ENCODE measurements around the gene PUM2. TPM values are rescaled to one million over a fixed set of nuclear protein-coding genes. Genes with fewer than 3 reads are reported as not detected.

PUM2 gene
- total RNA-seq, 4 donors from 2014 or later: 61.5 to 140 (median 98.0) TPM

GRCh38 chr2:20357638-20358389 lies 7.2 kb upstream of the PUM2 start:
- no peak for ATAC-seq
- no peak overlapping the region for H3K27ac ChIP-seq
- WGBS, 2 donors (ENCODE audit: low coverage in 1 of 2): 89 to 92% methylated on average over 8 to 13 of the region's 13 CpGs

DNA sequence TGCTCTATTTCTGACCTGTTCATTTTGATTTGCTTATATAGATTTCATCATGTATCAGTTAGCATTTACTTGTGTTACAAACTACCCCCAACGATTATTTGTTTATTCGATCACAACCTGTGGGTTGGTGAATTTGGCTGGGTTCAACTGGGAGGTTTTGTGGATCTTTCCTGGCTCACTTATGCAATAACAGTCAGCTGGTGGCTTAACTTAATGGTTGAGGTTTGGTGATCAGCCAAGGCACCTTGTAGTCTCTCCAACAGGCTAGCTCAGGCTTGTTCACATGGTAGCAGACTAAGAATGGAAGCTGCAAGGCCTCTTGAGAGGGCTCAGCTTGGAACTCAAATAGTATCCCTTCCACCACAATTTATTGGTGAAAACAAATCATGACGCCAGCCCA lies 5.4 kb upstream of the PUM2 start:
- Histone ChIP-seq H3K27me3 (no peaks in the 10 kb centered on the region), H3K27ac (no peak overlapping the region), H3K36me3 (no peaks in the 10 kb centered on the region), H3K4me3 (no peak overlapping the region), H3K4me1 (peaks cover 4 to 32% (median 6%) of the 10 kb centered on the region in 3 donors), H3K9me3 (no peaks in the 10 kb centered on the region)
- TF ChIP-seq, protein P1, sequence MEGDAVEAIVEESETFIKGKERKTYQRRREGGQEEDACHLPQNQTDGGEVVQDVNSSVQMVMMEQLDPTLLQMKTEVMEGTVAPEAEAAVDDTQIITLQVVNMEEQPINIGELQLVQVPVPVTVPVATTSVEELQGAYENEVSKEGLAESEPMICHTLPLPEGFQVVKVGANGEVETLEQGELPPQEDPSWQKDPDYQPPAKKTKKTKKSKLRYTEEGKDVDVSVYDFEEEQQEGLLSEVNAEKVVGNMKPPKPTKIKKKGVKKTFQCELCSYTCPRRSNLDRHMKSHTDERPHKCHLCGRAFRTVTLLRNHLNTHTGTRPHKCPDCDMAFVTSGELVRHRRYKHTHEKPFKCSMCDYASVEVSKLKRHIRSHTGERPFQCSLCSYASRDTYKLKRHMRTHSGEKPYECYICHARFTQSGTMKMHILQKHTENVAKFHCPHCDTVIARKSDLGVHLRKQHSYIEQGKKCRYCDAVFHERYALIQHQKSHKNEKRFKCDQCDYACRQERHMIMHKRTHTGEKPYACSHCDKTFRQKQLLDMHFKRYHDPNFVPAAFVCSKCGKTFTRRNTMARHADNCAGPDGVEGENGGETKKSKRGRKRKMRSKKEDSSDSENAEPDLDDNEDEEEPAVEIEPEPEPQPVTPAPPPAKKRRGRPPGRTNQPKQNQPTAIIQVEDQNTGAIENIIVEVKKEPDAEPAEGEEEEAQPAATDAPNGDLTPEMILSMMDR (IDR thresholded peaks at IDR 0.05): no peak
- no peak for TF ChIP-seq POLR2A (IDR thresholded peaks at IDR 0.05)
- TF ChIP-seq POLR2AphosphoS5 (IDR thresholded peaks at IDR 0.05): no peak
- no peak for TF ChIP-seq EP300 (IDR thresholded peaks at IDR 0.05)
- 69 to 70% methylated on average over 3 of the region's 3 CpGs for WGBS, 2 donors (ENCODE audit: low coverage in 1 of 2)
- no peak for ATAC-seq

More at GRCh38 chr2:20357638-20358389, 7.2 kb upstream of the PUM2 start:
- TF ChIP-seq EP300 (IDR thresholded peaks at IDR 0.05) (no peak), POLR2AphosphoS5 (IDR thresholded peaks at IDR 0.05) (no peak), POLR2A (IDR thresholded peaks at IDR 0.05) (no peak)
- TF ChIP-seq, protein P1 (IDR thresholded peaks at IDR 0.05): no peak
- Histone ChIP-seq H3K9me3 (no peaks in the 10 kb centered on the region), H3K4me3 (no peak overlapping the region), H3K4me1 (peaks cover 0 to 15% (median 0%) of the 10 kb centered on the region in 3 donors), H3K27me3 (no peaks in the 10 kb centered on the region), H3K36me3 (no peaks in the 10 kb centered on the region)

DNA sequence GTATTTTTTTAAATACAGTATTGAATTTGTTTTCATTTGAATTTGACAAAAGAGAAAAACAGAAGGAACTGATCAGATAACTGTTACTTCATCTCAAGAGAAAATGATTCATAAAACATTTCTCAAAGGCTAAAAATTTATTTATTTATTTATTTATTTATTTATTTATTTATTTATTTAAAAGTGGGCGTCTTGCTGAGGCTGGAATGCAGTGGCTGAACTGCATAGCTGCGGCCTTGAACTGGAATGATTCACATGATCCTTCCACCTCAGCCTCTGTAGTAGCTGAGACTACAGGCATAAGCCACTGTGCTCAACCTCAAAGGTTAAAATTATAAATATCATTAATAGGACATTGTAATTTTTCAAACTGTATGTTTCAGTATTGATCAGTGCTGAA lies 4.5 kb upstream of the PUM2 start:
- Histone ChIP-seq H3K4me3 (no peak overlapping the region), H3K4me1 (peaks cover 4 to 29% (median 6%) of the 10 kb centered on the region in 3 donors), H3K36me3 (no peaks in the 10 kb centered on the region), H3K27ac (no peak overlapping the region), H3K9me3 (no peaks in the 10 kb centered on the region), H3K27me3 (no peaks in the 10 kb centered on the region)
- 80 to 83% methylated on average over 2 of the region's 2 CpGs for WGBS, 2 donors (ENCODE audit: low coverage in 1 of 2)
- ATAC-seq: no peak
- TF ChIP-seq EP300 (IDR thresholded peaks at IDR 0.05) (no peak), POLR2AphosphoS5 (IDR thresholded peaks at IDR 0.05) (no peak), POLR2A (IDR thresholded peaks at IDR 0.05) (no peak)
- TF ChIP-seq, protein P1 (IDR thresholded peaks at IDR 0.05): no peak

GRCh38 chr2:20353241-20353992 lies 2.8 kb upstream of the PUM2 start:
- ATAC-seq: no peak
- Histone ChIP-seq H3K27ac (peak overlapping the region in 2 of 4 donors; percentile 90 to 97), H3K4me1 (peaks cover 6 to 35% (median 7%) of the 10 kb centered on the region in 3 donors), H3K4me3 (no peak overlapping the region), H3K27me3 (no peaks in the 10 kb centered on the region), H3K36me3 (no peaks in the 10 kb centered on the region), H3K9me3 (no peaks in the 10 kb centered on the region)
- TF ChIP-seq EP300 (IDR thresholded peaks at IDR 0.05): no peak
- TF ChIP-seq POLR2AphosphoS5 (IDR thresholded peaks at IDR 0.05): no peak
- TF ChIP-seq, protein P1 (IDR thresholded peaks at IDR 0.05): no peak
- no peak for TF ChIP-seq POLR2A (IDR thresholded peaks at IDR 0.05)
- WGBS, 2 donors (ENCODE audit: low coverage in 1 of 2): 79 to 88% methylated on average over 8 of the region's 9 CpGs
